Mammary epithelial cell (primary cell): ENCODE data around the gene DAAM2.

Experiments
- EZH2 ChIP-seq: IDR thresholded peaks from 2 replicates; pipeline ENCODE4 v1.6.1; 2012; ENCODE audit warnings: low read length, inconsistent platforms, borderline replicate concordance
- TF ChIP-seq, protein P1 (sequence below), 2 donors: IDR thresholded peaks in 1 of 2; conservative IDR thresholded peaks in 1 of 2; 2 replicates each; pipeline ENCODE4 v1.5.1; 2011 to 2012; ENCODE audit warnings: inconsistent platforms in 2 of 2, low read length in 2 of 2, mild to moderate bottlenecking in 2 of 2, control low read depth in 1 of 2, low read depth in 1 of 2; ENCODE audit not compliant: insufficient read depth in 1 of 2; ENCODE audit errors: extremely low read depth in 1 of 2

DNA sequence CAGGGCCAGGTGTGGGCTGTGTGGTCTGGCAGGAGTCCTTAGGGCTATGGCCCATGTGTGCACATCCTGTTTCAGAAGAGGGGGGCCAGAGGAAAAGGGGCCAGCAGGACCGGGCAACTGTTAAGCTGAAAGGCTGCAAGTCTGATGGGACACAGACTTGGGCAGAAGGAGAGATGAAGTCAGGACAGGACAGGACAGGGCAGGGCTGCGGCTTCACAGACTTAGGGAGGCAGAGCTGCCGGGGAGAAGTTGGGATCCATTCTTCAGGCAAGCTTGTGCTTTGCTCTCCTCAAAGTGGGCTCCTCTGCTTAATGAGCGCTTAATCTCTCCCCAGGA lies 113.4 kb downstream of the DAAM2 start:
- TF ChIP-seq, protein P1, sequence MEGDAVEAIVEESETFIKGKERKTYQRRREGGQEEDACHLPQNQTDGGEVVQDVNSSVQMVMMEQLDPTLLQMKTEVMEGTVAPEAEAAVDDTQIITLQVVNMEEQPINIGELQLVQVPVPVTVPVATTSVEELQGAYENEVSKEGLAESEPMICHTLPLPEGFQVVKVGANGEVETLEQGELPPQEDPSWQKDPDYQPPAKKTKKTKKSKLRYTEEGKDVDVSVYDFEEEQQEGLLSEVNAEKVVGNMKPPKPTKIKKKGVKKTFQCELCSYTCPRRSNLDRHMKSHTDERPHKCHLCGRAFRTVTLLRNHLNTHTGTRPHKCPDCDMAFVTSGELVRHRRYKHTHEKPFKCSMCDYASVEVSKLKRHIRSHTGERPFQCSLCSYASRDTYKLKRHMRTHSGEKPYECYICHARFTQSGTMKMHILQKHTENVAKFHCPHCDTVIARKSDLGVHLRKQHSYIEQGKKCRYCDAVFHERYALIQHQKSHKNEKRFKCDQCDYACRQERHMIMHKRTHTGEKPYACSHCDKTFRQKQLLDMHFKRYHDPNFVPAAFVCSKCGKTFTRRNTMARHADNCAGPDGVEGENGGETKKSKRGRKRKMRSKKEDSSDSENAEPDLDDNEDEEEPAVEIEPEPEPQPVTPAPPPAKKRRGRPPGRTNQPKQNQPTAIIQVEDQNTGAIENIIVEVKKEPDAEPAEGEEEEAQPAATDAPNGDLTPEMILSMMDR (conservative IDR thresholded peaks at IDR 0.05 in 1 of 2, IDR thresholded peaks at IDR 0.05 in 1 of 2; ENCODE audit: extremely low read depth in 1 of 2, insufficient read depth in 1 of 2, low read depth in 1 of 2, low read length in 2 of 2), result no peak
- no peak for TF ChIP-seq EZH2
